ENCODE data around the gene IL17REL.

The IL17REL gene

GRCh38 chr22:49955581-49956417, 56.8 kb downstream of the IL17REL start:
- DNase-seq: no peak

GRCh38 chr22:49954991-49955580, 57.5 kb downstream of the IL17REL start:
- no peak for DNase-seq

- no peak for DNase-seq
These were observed 58.2 kb downstream of the IL17REL start for GRCh38 chr22:49954354-49954753.

GRCh38 chr22:49953680-49954344, 58.8 kb downstream of the IL17REL start:
- DNase-seq: no peak

GRCh38 chr22:49953027-49953679, 59.4 kb downstream of the IL17REL start:
- DNase-seq: peak in 1 of 2 donors; percentile 25

GRCh38 chr22:49951986-49952896, 60.3 kb downstream of the IL17REL start:
- DNase-seq: no peak

GRCh38 chr22:49951678-49951985, 60.9 kb downstream of the IL17REL start:
- DNase-seq: no peak

GRCh38 chr22:49951000-49951677, 61.4 kb downstream of the IL17REL start:
- peak; percentile 26 to 54 for DNase-seq

- DNase-seq: no peak
These were observed 62.1 kb downstream of the IL17REL start for GRCh38 chr22:49950396-49950994.

- DNase-seq: no peak
These were observed 62.7 kb downstream of the IL17REL start for GRCh38 chr22:49949914-49950292.

- DNase-seq: no peak
These were observed 63.3 kb downstream of the IL17REL start for GRCh38 chr22:49948958-49949913.

- no peak for DNase-seq
These were observed 64.2 kb downstream of the IL17REL start for GRCh38 chr22:49948116-49948957.

GRCh38 chr22:49947296-49947622, 65.3 kb downstream of the IL17REL start:
- no peak for DNase-seq

GRCh38 chr22:49946612-49947295, 65.8 kb downstream of the IL17REL start:
- DNase-seq: no peak

GRCh38 chr22:49945042-49945794, 67.3 kb downstream of the IL17REL start:
- peak in 1 of 2 donors; percentile 28 for DNase-seq
